ENCODE data around the gene OR6B1.

The OR6B1 gene

DNA sequence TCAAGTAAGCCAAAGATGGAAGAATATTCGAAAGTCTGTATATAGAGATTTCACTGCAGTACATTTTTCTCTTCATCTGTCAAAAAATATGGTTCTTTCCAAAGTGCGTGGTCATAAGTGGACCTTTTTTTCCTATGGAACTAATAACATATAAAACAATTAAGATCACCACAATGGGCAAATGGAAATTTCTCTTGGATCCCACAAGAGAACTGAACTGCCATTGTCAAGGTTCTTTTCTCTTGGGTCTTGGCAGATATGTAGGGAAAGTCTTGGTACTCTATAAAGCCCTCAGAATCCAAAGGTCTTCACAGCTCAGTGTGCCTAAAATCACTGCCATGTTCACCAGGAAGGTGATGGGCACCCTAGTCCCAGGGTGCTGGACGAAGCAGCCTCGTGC, at the start of gene OR6B1:
Gene OR6B1 (plus strand): TSS at position 301 of the 400 bp plus-strand sequence. CDS start 3,677 bp downstream, outside the sequence.
- no peak for DNase-seq

DNA sequence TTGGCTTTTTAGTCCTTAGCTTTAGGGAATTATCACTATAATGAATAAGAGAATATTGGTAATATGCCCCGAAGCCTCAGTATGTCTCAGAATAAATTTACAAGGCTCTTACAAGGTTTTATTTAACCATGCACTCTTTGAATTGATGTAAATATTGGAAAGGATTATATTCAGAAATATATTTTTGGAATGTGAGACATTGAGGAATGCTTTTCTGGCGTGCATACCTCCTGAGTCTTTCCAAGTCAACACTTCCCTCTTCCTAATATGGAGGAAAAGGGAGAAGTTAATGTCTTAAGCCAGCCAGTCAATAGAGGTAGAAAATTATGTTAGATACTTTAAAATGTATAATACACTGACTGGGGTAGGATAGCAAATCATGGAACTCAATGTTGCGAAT, 46.7 kb upstream of the OR6B1 start:
- DNase-seq: no peak

DNA sequence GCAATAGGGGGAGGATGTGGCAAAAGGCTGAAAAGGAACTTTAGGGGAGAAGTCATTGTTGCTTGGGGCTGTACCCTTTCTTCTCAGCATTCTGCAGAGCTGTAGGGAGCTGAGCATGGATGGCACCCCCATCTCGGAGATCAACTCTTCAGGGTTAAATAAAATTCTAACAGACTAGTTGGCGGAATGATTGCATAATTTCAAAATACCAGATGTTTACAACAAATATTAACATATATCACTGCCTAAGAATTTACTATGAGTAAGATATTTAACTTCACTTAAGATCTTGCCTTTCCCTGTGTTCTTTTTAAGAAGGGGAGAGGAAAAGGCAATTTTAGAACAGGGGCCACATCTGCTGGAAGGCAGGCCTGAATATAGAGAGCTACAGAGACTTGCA, 46.0 kb upstream of the OR6B1 start:
- DNase-seq: no peak

DNA sequence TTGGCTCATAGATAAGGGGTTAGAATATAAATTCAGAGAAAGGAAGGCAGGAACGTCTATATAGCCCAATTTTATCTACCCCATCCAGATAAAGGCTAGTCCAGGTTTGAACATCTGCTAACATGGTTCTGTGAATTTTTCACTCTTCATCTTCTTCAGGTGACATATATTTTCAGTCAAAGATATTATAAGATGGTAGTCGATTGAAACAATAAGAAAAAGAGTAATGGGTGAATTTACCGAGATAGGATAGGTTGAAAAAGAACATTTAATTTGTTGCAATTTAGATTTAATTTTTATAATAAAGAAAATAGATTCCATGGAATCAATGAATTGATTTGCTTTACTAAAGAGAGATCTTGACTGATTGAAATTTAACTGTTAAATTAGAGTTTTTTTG, 45.6 kb upstream of the OR6B1 start, which contains the start of gene OR2F1:
Gene OR2F1 (plus strand): TSS at position 301 of the 400 bp plus-strand sequence. CDS start 5,127 bp downstream, outside the sequence.
- DNase-seq: no peak

DNA sequence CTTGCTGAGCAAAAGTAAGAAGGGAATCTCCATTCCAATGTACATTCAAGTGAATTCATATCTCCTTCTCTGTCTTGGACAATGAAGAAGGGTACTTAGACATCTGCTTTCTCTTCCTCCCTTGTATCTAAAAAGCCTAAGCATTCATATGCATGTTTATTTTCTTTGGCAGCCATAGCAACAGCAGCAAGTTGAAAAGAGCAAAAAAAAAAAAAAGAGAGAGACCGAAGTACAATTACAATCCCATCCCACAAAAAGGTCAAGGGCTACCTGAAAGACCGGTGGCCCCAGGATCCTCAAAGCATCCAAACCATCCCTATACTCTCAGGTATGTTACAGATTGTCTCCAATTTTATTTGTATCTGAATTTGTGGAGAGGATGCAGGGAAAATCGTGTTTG, 41.3 kb upstream of the OR6B1 start:
- no peak for DNase-seq

DNA sequence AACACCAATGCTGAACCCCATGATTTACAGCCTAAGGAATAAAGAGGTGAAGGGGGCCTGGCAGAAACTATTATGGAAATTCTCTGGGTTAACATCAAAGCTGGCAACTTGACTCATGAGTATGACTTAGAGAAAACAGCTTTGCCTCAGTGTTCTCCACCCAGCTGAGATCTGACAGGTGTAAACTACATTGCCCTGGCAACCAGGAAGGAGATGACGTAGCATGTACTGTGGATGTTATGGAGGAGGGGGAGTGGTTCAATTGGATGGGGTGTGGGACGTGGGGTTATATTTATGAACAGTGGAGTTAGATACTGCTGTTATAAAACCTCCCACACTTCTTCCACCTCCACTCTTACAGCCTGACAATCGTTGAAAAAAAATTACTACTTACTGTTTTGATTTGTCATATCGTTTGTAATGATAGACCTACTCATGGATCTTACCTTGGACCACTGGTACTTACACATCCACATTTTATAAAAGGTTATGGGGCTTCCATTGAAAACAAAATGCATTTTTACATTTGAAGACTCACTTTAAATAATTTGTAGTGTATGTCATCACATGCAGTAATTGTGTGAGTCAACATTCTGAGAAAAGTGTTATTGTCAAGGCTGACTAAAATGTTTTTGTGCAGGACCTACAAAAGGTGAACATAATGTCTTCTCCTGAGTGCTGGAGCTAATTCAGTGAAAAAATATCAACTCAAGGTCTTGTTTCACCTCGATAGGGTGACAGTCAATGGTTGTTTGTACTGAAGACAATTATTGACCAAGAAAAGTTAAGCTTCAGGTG, 39.1 kb upstream of the OR6B1 start:
- no peak for DNase-seq

DNA sequence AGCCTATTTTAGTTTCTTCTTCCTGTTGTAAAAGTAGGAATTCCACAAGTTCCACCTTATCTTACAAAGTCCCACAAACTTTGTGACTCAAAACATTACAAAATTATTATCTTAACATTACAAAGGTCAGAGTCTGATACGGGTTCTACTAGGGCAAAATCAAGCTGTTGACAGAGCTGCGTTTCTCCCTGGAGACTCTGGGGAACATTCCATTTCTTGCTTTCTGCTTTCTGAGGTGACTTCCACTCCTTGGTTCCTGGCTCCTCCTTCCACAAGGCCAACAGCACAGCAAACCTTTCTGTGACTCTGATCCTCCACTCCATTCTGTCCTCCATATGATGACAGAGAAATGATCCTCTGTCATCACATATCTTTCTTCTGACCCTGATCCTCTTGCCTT, 34.8 kb upstream of the OR6B1 start:
- no peak for DNase-seq

DNA sequence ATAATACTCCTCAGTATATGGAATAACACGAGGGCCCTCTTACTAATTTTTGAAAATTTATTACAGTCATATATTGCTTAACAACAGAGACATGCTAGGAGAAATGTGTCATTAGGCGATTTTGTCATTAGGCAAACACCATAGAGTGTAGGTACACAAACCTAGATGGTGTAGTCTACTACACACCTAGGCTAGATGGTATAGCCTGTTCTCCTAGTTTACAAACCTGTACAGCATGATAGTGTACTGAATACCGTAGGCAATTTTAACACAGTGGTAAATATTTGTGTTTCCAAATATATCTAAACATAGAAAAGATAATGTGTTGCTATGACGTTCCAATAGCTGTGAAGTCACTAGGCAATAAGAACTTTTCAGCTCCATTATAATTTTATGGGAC, 32.7 kb upstream of the OR6B1 start:
- DNase-seq: no peak

DNA sequence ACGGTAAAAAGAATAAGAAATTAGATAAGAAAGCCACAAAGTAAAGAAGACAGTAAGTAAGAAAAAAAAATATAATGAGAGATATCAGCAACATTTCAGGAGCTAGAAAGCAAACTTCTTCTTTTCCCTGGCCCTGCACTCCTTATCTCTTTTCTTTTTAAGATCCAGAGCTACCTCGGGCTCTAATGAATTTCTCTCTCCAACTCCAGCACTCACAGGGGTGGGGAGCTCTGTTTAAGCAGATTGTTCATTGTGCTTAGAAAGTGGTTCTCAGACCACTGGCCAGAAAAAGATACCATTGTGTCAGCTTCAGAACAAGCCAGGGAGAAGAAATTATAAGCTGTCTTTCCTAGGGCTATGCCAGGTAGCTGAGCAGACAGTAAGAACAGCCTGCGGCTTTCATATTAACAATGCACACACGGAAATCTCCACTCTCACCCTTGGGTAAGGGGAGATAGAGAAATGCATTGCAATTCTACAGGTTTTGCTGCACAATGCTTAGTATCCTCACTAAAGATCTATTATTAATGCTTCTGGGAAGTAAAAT, 26.2 kb upstream of the OR6B1 start:
- no peak for DNase-seq

DNA sequence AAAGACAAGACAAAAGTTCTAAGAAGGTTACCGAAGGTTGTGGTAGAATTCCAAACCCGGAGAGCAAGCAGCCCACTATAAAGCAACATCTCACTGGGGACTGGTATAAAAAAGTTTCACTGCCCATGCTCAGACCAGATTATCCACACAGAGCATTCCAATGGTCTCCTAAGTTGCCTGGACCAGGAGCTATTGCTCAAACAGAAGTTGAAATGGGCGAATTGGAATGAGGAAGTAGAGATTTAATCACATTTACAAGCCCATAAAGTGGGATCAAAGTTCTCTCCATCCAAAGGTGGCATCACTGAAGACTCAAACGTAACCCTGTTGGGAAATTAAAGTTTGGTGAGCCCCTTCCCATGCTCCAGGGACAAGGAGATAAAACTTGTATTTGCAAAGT, 25.7 kb upstream of the OR6B1 start:
- no peak for DNase-seq

DNA sequence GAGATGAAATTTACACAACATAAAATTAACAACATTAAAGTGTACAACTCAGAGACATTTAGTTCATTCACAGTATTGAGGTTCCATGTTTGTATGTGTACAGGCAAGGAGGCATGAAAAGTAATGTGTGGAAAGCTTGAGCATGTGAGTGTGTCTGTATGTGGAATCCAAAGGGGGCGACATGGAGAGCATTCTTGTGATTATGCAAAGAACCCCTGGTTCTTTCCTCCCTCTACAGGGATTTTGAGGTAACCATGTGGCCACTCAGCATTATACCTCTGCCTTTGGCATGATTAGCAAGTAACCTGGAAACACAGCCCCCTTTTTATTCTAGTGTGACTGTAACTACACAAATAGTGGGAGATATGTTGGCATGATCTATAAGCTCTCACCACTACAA, 24.5 kb upstream of the OR6B1 start:
- DNase-seq: no peak

DNA sequence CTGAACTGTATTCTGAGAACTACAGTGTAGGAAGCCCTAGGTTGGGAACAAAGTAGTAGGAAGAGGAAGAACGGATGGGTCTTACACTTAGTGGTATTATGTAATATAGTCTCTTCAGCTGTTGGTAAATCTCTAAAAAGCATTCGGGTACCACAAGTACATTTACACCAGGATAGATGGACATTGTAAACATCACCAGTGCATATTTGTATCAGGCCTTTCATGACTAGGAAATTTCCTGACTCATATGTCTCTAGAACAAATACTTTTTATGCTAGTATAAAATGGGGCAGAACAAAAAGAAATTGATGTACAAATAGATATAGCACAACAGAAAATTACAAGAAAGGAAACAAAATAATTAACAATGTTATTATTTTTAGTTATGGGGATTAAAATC, 21.5 kb upstream of the OR6B1 start:
- no peak for DNase-seq

DNA sequence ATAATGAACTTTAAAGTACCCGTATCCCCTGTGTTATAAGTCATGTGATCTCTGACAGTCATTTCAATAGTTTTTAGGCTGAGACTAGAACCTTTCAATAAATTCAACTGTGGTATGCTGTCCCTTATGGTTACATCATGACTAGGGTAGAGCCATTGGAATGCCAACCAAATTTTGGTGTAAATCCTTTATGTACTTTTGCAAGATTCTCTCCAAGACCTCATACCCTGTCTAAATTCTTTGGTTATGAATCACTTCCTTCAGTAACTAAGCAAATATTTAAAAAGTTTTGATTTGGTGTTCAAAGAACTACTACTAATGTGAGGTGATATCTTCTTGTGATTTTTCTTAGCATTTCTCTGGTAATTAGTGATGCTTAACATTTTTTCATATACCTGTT, 20.8 kb upstream of the OR6B1 start:
- DNase-seq: peak; percentile 37

DNA sequence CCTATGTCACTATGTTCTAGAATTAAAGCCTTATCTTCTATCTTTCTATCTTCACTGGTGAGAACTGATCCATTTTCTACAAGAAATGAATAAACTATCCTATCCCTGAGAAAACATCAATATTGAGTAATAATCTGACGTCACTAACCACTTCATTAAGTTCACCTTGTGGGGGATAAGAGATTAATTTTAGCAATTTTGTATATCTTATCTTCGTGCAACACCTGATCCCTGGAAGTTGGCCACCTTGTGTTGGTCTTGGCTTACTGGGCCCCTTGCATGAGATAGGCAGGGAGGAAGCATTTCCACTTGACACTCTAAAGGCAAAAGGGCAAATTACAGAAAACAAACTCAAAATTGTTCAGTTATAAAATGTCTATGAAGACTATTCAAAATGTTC, 20.1 kb upstream of the OR6B1 start:
- no peak for DNase-seq

DNA sequence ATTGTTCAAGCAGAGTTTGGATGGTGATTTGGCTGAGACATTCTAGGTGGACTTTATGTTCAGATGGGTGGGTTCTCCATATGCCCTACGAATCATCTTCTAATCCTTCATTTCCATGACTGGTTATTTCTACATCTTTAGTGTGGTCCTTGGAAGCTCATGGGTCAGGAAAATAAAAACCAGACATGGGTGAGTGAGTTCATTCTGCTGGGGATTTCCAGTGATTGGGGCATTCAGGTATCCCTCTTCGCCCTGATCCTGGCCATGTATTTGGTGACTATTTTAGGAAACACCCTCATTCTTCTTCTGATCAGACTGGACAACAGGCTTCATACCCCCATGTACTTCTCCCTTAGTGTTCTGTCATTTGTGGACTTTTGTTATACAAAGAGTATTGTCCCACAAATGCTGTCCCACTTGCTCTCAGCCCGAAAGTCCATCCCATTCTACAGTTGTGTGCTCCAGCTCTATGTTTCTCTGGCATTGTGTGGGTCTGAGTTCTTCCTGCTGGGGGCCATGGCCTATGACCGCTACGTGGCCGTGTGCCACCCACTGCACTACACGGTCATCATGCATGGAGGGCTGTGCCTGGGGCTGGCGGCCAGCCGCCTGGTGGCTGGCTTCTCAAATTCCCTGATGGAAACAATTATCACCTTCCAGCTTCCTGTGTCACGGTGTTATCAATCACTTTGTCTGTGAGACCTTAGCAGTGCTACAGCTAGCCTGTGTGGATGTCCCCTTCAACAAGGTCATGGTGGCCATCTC, 19.2 kb upstream of the OR6B1 start:
- no peak for DNase-seq

DNA sequence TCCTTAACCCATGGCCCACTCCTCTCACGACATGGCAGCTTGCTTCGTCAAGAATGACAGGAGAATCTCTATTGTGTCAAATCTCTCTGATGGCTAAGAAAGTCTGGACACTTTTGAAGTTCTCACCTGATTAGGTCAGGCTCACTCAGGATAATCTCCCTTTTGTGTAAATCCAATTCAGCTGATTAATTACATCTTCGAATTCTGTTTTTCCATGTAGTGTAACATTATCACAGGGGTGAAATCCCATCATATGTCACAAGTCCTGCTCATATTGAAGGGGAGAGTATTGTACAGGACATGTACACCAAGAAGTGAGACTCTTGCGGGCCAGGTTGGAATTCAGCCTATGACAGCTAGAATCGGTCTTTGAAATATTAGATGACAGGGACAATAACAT, 16.2 kb upstream of the OR6B1 start:
- no peak for DNase-seq

DNA sequence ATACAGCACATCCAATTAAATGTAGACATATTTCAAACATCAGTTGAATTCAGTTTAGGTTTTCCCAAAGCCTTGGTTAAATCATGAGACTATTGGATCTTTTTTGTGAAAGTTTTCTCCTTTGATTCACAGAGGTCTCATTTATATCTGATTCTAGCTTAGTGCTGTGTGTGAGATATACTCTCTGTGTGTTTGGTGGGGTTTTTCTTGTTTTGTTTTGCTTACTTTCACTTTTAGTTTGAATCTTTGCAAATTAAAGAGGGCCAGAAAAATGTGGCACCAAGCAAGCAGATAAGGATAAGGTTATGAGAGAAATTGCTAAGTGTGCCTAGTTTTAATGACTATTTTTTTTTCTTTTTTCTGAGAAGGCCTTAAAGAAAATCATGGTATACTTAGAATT, 12.6 kb upstream of the OR6B1 start:
- no peak for DNase-seq

DNA sequence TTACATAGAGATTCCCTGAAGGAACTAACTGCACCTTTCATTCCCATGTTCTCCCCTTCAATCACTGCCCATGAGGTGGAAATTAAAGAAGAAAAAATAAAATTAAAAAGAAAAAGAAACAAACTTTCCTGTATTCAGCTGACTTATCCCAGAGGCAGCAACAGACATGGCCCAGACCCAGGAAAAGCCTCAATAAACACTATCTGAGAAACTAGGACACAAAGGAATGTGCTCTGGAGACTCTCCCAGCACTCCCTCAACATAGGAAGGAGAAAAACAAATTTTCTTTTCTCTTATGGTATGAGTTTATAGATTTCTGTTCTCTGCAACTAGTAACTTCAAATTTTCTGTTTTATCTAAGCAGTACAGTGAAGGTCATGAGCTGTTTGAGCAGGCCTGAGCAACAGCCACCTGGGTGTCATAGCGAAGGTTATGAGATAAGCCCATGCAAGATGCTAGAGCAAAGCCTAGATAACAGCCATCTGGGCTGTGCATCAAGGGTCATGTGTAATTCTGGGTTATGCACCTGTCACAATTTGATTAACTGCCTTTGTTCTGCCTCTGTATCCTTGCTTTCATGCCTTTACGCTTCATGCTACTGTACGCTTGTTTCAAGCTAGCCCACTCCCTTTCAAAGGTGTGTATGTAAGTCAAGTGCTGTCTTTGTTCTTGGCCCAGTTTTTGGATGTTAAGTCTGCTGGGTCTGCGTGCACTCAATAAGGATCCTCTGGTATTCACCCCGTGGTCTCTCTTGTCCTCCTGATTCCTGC, 11.0 kb upstream of the OR6B1 start:
- no peak for DNase-seq

DNA sequence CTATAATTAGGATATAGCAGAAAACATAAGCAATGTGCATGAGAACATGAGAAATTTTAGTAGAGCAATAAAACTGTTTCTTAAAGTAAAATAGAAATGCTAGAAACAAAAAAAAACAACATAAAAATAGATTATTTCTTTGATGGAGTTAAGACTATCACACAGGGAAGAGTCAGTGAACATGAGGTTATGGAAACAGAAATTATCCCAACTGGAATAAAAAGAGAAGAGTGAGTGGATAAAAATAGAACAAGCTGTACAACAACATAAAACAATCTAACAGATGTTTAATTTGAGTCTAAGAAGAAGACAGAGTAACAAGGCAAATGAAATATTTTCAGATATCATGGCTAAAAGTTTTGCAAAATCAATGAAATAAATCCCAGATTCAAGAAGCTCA, 7.5 kb upstream of the OR6B1 start:
- no peak for DNase-seq

DNA sequence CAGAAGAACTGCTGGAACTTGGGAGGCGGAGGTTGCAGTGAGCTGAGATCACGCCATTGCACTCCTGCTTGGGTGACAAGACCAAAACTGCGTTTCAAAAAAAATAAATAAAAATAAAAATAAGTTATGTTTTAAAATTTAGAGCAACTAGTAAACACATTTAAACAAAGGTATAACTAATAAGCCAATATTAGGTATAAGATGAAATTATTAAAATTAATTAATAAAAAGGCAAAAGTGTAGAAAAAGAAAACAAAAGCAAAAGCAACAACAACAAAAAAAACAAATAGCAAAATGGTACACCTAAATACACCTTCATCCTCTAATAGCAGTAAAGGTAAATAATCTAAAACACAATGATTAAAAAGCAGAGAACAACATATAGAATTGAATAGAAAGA, 6.2 kb upstream of the OR6B1 start:
- no peak for DNase-seq

DNA sequence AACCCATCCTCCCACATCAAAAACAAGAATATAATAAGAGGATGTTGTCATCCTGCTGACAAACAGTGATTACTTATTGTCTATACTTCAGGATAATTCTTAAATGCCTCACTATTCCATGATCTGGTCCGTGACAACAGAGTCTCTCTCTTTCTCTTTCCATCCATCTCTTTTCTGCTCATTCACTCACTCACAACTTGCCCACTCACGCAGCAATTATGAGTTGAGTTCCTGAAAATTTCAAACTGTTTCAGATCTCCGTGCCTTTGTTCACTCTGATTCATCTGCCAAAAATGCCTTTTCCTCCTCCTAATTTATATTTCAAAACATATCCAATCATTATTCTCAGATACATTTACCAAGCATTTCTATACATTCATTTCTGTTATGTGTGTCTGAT, 1.4 kb downstream of the OR6B1 start:
- no peak for DNase-seq

DNA sequence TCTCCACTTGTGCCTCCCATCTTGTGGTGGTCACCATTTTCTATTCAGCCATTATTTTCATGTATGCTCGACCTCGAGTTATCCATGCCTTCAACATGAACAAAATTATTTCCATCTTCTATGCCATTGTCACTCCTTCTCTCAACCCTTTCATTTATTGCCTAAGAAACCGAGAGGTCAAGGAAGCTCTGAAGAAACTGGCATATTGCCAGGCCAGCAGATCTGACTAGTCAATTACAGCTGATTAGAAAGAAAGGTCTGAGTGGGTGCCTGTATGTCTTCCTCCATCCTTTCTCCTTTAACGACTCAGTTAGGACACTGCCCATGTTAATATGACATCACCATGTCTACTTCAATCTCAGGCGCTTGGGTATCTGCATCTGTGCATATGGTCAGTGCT, 4.6 kb downstream of the OR6B1 start:
- DNase-seq: no peak

DNA sequence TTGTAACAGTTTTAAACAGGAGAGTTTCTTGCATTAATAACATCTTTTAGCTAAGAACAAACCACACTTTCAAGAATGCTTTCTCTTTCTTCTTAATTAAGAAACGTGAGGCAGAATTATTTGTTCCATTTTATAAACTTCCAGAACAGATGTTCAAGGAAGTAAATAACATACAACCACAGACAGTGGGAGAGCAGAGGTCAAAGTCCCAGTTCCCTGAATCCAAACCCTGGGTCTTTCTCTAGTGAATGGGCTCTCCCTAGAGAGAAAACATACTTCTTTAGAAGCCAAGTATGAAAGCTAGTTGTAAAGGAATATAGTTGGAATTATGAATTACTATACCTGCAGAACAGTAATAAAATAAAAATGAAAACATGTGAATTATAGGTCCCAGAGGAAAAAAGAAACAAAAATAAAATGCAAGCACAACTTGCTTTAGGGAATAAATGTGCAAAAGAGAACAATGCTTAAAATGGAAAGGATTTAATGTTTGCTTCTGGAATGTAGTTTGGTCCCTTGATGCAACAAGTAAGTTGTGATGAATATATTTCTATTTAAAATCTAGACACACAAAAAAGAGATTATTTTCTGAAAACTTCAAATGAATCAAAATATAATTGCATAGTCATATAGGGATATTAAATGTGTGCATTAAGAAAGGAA, 6.0 kb downstream of the OR6B1 start:
- no peak for DNase-seq

Data from kidney glomerular epithelial cell (primary cell).